Epithelial cell of proximal tubule (primary cell): ENCODE measurements around the gene SIGLEC15. TPM values are rescaled to one million over a fixed set of nuclear protein-coding genes. Genes with fewer than 3 reads are reported as not detected.

Source experiments
- DNase-seq: peaks from one replicate; pipeline ENCODE4 v3.0.0-alpha.2; 2011; ENCODE audit warnings: low read depth
- H3K4me3 ChIP-seq: 2 replicates; pipeline ENCODE4 v1.5.1; 2011; ENCODE audit warnings: low read depth, mild to moderate bottlenecking, low read length
- total RNA-seq: library from RNA; depleted of rRNA; stranded (reverse); fragments of >200 nt; gene quantifications from 2 replicates; pipeline ENCODE4 v1.2.3, GENCODE V29; 2015
- TF ChIP-seq, protein P1 (sequence below): conservative IDR thresholded peaks from 2 replicates; pipeline ENCODE4 v1.5.1; 2012; ENCODE audit warnings: low read depth, mild to moderate bottlenecking, low read length

SIGLEC15 gene, protein sequence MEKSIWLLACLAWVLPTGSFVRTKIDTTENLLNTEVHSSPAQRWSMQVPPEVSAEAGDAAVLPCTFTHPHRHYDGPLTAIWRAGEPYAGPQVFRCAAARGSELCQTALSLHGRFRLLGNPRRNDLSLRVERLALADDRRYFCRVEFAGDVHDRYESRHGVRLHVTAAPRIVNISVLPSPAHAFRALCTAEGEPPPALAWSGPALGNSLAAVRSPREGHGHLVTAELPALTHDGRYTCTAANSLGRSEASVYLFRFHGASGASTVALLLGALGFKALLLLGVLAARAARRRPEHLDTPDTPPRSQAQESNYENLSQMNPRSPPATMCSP
- 9.4 and 13.5 TPM in 2 replicates for total RNA-seq

DNA sequence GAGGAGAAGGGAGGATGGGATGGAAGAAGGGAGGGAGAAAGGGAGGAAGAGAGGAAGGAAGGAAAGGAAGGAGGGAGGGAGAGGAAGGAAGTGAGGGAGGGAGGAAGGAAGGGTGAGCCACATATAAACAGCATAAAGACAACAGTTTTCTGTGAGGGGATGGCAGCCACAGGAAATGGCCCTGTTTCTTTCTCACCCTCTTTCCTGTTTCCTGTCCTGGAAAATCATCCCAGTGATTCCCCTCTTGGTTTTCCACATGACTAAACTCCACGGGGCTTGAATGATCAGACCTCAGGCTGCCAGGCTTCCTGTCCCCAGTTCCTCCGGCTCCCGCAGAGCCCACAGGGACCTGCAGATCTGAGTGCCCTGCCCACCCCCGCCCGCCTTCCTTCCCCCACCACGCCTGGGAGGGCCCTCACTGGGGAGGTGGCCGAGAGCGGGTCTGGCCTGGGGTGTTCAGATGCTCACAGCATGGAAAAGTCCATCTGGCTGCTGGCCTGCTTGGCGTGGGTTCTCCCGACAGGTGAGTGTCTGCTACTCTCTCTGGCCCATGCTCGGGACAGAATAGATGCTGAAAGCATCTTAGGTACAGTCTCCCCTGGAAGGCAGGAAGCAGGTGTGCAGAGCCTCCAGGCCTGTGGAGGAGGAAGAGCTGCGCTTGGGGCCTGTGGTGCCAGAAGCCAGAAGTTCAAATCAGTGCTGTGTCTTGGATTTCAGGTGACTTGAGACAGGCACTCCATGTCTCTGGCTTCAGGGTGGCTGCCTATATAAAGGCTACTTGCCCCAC is at the start of gene SIGLEC15:
Gene SIGLEC15, plus strand, starts transcription at position 418 of the 787 bp plus-strand sequence. Its CDS starts 54 bp downstream, at position 472.
- TF ChIP-seq, protein P1, sequence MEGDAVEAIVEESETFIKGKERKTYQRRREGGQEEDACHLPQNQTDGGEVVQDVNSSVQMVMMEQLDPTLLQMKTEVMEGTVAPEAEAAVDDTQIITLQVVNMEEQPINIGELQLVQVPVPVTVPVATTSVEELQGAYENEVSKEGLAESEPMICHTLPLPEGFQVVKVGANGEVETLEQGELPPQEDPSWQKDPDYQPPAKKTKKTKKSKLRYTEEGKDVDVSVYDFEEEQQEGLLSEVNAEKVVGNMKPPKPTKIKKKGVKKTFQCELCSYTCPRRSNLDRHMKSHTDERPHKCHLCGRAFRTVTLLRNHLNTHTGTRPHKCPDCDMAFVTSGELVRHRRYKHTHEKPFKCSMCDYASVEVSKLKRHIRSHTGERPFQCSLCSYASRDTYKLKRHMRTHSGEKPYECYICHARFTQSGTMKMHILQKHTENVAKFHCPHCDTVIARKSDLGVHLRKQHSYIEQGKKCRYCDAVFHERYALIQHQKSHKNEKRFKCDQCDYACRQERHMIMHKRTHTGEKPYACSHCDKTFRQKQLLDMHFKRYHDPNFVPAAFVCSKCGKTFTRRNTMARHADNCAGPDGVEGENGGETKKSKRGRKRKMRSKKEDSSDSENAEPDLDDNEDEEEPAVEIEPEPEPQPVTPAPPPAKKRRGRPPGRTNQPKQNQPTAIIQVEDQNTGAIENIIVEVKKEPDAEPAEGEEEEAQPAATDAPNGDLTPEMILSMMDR, result no peak
- H3K4me3 ChIP-seq, result peak within 1 kb of the TSS; percentile 37
- peak; percentile 39 for DNase-seq

DNA sequence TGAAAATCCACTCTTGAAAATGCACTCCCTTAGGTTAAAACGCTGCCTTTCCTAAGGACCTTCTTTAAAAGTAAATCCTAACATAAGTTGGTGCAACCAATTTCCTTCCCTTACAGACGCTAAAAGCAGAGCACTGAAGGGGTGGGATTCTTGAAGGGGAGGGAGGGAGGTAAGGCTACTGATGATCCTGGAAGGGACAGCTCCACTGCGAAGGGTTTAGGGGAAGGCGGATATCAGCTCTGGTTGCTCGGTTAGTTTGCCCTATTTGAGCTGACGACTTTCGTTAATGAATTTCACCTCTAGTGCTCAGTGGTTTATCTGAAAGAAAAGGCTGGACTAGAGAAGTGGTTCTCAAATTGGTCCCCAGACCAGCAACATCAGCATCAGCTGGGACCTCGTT is 49.7 kb upstream of the SIGLEC15 start:
- H3K4me3 ChIP-seq, result peak overlapping the region; percentile 64
- TF ChIP-seq, protein P1, result no peak

DNA sequence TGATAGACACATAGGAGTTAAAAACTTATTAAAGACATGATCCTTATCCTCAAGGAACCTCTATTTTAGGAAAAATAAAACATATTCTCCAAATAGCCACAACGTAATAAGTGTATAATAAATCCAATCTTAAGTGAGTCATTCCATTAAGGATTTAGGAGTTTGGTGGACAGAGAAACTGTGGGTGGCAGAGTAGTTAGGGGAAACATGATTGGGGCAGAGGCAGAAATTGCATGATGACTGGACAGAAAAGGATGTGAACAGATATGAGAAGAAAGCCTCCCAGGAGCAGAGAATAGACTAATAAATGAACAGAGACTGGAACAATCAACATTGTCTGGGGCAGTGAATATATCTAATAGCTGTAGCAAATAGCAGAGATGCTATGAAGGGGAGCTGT is 48.1 kb upstream of the SIGLEC15 start:
- DNase-seq, result no peak
- TF ChIP-seq, protein P1, result no peak
- H3K4me3 ChIP-seq, result no peak overlapping the region

More for the DNA sequence above, 49.7 kb upstream of the SIGLEC15 start:
- DNase-seq, result no peak

DNA sequence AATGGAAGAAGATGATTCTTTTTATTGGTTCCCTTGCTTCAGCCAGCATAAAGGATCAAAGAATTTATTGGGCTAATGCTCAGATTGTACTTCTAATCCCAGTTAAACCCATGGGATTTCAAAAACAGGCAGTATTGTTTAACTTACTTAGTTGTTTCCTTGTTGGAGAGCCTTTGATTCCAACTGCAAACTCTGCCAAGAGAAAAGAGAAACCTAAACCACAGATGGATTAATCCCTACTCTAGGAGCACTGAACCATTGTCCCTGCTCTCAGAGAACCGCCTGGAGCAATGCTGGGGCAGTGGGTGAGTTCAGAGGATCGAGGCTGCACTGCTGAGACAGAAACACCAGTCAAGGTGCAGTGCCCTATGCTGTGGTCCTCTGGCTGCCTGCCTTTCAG is 44.9 kb upstream of the SIGLEC15 start:
- no peak overlapping the region for H3K4me3 ChIP-seq
- TF ChIP-seq, protein P1, result no peak

DNA sequence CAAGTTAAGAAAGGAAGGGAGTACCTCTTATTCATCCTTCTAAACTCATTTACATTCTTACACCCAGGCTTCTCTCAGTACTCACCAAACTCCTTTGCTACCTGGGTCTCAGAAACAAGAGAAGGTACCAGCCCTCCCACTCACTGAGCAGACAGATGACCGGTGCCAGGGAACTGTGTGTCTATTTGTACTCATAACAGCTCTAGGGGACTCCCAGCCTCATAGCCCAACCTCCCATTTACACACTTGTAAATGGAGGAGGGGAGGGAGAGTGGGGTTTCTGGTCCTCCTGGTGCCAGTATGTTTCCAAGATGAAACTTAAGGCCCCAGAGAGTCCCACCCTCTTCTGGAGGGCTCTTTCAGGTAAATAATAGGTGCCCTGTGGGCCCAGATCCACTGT is 42.8 kb upstream of the SIGLEC15 start:
- H3K4me3 ChIP-seq, result no peak overlapping the region
- DNase-seq, result no peak
- TF ChIP-seq, protein P1, result no peak

More for the DNA sequence above, 44.9 kb upstream of the SIGLEC15 start:
- no peak for DNase-seq

DNA sequence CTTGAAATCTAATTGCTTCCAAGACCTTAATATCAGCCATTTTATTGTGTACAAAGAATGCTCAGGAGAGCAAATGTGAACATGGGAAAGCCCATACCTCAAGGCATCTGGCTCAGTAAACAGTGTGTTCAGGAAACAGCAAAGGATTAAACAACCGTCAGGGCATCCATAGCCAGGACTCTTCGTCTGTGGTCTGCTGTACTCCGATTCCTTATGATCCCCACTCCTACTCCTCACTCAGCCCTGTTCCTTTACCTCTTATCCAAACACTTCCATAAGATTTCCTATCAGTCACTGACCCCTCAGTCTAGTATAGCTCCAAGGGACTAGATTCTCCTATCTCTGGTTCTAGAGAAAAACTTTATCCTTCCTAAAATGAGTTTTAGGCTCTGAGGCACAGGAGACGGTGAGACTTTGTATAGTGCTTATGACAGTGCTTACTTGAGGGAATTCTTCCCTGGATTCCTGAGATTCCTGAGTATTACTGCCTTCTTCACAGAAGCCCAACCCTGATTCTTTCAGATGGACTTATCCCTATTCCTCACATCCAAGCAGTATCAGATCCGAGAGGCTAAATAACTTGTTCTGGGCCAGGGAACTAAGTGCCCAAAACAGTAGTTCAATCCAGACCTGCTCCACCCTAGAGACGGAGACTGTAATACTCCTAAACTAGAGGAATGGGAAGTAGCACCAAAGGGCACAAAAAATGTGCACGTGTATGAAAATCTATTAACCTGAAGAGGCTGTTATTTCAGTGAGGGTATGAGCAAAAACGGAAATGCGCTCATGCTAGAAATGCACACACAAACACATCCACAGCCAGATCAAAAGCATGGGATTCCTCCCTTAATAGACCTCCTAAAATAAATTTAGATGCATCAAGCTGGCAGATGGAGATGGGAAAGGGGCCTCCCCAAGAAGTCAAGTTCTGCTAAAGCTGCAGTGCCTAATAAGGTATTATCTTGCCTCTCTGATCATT is 42.1 kb upstream of the SIGLEC15 start:
- DNase-seq, result no peak
- TF ChIP-seq, protein P1, result no peak
- H3K4me3 ChIP-seq, result no peak overlapping the region
